HG02884 (cell line): ENCODE results near the gene MLNR.

Source experiments
- ATAC-seq: cut with Tn5 transposase; IDR thresholded peaks from one replicate; pipeline ENCODE4 v1.9.1; 2021; ENCODE audit warnings: mild to moderate bottlenecking, moderate library complexity; ENCODE audit not compliant: unreplicated experiment

The MLNR gene

DNA sequence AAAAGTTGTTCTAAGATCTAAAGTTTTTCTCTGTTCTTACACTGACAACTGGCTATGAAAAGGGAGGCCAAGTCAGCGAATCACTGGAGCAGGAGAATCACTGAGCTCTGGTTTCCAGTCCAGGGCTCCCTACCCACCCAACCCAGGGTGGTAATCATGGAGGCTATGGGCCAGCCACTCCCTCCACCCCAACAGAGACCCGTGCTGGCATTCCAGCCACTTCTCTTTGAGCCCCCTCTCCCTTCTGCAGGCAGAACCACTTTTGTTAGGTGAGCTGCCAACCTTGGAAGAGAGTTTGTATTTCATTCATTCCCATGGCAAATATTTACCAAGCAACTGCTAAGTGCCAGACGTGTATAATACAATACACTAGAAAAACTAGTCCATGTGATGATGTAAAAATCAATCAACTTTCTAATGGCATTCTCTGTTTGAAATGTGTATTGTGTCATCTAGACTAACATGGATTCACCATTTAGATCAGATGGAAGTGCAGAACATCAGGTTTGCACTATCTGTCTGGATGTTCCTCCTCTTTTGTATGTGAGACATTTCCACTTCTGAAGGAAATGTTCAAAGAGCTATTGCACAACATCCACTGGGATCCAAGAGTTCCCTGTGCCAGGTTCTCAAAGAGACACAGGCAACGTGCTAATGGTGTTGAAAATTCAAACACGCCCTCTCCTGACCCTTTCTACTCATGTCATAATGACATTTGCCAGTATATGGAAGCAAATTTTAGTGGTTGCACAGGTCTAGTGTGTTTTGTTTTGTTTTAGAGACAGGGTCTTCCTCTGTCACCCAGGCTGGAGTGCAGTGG lies 5.3 kb downstream of the MLNR start:
- ATAC-seq: no peak

DNA sequence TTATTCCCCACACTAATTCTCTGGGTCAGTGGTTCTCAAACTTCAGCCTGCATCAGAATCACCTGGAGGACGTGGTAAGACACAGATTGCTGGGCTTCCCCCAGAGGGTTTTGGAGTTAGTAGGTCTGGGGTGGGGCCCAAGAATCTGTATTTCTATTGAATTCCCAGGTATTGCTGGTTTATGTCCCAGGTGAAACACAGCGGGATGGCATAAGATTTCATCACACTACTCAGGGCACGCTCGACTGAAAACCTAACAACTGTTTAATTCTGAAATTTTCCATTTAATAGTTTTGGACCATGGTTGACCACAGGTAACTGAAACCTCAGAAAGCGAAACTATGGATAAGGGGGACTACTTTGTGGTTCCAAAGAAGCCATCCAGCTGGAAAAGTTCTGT lies 6.5 kb downstream of the MLNR start:
- ATAC-seq: no peak

DNA sequence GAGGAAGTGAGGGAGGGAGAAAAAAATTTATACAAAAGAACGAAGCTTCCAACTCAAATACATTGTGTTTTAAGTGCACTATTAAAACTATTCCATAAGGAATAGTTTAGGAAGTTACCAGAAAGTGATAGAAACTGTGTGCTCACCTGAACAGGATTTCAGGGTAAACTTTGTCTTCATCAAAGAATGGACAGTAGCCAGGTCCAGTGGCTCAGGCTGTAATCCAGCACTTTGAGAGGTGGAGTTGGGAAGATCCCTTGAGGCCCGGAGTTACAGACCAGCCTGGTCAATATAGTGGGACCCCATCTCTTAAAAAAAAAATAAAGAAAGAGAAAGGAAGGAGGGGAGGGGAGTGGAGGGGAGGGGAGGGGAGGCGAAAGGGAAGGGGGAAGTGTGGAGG lies 14.6 kb downstream of the MLNR start:
- no peak for ATAC-seq

DNA sequence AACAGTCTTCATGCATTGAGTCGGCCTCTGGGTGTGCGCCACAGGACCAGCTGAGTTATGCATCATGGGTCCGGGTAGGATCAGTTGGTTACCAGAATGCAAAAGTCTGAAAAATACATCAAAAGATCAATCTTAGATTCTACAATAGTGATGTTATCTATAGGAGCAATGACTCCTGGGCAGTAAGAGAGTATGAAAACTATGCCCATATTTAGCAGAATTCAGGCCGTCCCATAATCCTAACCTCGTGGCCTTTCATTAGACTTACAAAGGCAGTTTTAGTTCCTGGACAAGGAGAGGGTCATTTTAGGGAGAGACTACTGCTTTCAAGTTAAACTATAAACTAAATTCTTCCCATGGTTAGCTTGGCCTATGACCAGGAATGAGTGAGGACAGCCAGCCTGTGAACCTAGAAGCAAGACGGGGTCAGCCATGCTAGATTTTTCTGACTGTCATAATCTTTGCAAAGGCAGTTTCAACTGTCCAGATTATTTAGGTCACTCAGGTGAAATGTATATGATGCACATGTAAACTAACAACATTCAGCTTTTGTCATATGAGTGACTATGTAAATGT lies 15.8 kb downstream of the MLNR start:
- no peak for ATAC-seq

DNA sequence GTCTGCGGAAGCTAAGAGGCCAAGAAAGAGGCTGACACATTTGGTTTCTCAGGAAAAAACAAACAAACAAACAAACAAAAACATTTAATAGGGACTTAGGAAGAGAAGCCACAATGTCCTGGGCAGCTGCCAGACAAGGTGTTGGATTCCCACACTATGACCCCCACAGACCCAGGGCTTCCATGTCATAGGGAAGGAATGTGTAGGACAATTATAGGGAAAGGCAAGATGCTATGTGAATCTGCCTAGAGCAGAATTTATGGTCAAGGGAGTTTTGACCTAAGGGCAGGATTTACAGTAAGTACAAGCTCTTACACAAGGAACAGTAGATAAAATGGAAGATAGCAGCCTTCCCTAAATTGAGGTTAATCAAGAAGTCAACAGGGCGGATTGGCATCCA lies 18.5 kb downstream of the MLNR start:
- ATAC-seq: no peak

DNA sequence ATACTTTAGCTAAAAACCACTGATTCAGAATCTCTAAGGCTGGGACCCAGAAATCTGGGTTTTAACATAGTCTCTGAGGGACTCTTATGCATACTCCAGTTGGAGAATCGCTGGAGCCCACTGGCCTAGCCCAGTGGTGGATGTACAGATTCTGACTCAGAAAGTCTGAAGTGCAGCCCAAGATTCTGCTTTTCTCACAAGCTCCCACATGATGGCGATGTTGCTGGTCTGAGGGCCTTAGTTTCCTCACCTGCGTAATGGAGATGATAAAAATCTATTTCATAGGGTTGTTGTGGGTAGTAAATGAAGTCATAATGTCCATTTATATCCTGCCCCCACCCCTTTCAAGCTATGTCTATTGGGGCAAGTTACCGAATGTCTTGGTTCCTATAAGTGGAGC lies 19.9 kb downstream of the MLNR start:
- ATAC-seq: peak; percentile 63

DNA sequence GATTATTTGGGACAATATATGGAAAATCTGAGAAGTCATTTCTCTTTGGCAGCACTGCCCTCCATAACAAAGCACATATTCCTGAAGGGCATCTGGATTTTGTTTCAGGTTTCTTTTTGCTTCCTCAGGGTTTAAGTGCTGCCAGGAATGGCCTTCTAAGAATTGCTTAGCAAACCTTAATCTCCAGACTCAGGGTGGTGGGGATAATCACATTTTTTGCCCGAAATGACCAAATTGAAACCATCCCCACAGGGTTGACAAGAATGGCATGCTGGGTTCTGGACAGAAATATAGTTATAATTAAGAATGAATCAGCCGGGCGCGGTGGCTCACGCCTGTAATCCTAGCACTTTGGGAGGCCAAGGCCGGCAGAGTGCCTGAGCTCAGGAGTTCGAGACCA lies 21.2 kb downstream of the MLNR start:
- no peak for ATAC-seq

DNA sequence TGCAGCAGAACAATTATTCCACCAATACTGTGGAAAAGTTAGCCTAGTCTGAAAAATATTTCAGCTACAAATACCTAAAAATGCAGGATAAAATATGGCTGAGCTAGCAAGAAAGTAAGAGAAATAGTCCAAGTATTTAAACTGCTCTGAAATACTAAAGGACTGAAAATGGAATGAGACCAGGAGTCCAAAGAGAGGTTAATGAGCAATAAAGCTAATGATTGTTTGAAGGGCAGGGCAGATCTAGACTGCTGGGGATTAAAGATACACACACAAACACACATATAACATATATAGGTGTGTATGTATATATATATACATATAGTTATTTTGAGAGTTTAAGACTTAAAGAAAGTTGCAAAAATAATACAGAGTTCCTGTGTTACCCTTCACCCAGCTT lies 25.0 kb downstream of the MLNR start:
- ATAC-seq: no peak

DNA sequence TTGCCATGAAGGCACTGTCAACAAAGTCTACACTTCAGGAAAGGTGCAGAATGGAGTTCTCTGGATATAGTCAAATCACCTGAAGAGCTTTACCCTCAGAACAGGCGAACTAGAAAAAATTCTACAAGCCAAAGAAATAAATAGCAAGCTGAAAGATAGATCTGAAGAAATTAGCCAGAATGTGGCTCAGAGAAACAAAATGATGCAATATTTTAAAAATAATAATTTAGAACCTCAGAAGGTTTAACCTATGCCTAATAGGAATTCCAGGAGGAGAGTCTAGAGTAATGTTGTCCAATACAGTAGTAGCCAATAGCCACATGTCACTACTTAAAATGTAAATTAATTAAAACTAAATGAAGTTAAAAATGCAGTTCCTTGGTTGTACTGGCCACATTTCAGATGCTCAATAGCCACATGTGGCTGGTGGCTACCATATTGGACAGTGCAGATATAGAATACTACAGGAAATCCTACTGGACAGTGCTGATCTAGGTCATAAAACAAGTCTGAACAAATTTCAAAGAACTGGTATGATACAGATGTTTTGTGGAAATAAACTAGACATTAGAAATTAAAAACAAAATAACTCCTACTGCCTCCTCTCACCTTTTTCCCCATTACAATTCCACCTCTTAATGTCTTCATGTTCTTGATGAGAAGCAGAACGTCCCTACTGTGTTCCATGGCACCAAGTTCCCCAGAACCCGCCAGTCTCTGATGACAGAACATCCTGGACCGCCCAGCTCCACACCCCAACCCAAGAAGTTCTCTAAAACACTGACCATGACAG lies 26.9 kb downstream of the MLNR start:
- ATAC-seq: peak; percentile 36

DNA sequence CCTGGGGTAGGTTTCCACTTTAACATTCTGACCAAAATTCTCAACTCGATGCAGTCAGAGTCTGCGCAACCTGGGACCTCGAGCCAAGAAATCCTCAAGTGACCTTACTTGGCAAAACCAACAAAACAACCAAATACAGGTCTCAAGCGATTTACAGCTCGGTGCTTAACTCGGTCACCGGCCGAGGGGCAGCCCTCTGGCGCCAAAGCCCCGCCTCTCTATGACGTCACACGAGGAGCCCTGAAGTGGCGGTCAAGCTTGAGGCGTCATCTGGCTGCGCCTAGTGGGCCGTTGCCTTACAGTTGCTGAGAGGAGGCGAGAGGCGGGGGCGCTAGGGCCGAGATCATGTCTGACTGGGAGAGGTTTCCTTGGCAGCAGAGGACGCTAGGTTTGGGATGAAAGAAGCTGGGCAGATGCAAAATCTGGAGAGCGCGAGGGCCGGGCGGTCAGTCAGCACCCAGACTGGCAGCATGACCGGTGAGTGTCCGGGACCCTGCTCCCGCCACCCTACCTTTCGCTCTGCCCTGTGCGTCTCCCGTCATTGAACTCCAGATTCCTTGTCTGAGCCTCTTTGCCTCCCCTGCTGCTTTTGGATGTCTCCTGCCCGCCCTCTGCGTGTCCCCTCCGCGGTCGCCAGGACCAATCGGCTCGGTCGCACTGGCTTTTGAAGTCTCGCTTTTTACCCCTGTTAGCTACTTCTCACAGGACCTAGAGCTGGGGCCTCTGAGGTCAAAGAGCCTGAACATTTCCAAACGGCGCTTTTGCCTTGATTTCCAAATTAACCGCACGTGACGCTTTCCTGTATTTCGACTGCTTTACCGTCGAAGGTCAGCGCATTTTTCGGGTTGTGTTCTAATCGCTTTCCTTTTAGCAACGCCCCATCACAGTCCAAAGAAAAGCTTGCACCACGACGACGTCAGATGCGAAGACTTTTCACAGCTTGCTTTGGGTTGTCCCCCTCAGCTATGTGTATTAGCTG lies 27.8 kb downstream of the MLNR start, which contains the start of gene CDADC1:
Gene CDADC1, plus strand, starts transcription at position 283 of the 979 bp plus-strand sequence. Its CDS starts 113 bp downstream, at position 396.
- ATAC-seq: peak; percentile 96

DNA sequence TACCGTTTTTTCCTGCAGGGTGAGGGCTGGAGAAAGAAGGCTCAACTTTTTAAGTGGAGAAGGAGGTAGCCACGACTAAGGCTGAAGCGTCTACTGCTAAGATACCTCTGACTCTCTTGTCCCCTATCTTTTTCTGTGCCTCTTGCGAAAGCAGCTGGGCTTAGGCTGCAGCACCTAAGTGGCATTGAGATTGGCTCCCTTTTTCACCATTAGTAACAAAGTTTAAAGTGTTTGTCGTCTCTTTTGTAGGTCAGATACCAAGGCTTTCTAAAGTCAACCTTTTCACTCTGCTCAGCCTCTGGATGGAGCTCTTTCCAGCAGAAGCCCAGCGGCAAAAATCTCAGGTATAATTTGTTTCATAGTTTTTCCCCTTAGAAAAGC lies 28.5 kb downstream of the MLNR start:
- no peak for ATAC-seq

DNA sequence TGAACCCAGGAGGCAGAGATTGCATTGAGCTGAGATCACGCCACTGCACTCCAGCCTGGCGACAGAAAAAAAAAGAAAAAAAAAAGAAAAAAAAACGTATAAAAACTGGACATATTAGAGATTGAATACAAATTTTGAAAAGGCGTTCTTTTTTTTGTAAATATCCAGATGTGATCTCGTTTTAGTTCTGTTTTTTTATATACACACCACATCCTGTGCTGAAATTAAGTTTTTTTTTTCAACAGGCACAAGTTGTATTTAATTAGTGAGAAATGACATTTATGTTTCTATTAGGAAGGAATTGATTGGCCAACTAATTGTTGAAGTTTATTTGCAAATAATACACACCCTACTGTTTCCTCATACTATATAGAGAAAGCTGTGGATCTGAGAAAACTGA lies 31.2 kb downstream of the MLNR start:
- ATAC-seq: no peak

DNA sequence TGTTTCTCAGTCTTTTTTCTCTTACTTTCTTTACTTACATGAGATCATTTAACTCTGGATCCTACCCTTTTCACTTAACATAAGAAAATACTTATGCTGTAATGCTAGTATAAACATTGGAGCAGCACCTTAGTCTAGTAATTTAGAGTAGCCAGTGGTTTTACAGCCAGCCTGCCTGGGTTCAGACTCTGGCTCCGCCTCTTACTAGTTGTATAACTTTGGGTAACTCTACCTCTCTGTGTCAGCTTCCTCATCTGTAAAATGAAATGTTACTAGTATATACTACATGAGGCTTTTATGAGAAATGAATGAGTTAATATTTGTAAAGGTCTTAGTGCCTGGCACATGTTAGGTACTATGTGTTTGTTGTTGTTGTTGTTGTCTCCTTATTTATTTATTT lies 33.2 kb downstream of the MLNR start:
- ATAC-seq: no peak

DNA sequence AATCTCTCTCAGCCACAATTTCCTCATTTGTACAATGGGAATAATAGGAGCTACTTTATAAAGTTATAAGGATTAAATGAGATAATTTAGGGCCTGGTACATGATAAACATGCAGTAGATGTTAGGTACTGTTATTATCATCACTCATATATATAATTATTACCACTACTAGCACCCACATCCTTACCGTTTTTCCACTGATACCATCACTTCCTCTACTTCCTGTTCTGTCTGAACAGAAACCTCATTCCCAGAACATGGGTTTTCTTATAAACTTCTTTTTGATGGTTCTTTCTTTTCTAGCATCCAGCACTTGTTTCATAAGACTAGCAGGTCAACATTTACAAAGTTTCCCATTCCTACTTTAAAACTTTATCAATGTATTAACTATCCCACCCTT lies 33.9 kb downstream of the MLNR start:
- no peak for ATAC-seq

DNA sequence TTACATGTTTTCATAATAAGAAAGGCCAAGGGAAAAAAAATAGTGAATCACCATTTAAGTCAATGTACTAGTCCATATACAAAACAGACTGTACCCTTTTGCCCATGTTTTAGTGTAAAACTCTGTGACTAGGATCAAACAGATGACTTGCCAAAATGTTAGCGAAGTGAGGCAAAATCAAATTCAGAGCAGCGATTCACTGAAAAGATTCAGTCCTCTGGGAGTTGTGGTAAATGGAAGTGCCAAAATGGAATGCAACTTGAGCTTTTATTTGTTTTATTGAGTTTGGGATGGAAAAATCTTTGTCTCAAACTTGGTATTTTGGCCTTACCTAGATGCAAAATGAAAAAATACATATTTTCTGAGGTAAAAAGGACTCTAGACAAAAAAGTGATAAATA lies 36.7 kb downstream of the MLNR start:
- no peak for ATAC-seq

DNA sequence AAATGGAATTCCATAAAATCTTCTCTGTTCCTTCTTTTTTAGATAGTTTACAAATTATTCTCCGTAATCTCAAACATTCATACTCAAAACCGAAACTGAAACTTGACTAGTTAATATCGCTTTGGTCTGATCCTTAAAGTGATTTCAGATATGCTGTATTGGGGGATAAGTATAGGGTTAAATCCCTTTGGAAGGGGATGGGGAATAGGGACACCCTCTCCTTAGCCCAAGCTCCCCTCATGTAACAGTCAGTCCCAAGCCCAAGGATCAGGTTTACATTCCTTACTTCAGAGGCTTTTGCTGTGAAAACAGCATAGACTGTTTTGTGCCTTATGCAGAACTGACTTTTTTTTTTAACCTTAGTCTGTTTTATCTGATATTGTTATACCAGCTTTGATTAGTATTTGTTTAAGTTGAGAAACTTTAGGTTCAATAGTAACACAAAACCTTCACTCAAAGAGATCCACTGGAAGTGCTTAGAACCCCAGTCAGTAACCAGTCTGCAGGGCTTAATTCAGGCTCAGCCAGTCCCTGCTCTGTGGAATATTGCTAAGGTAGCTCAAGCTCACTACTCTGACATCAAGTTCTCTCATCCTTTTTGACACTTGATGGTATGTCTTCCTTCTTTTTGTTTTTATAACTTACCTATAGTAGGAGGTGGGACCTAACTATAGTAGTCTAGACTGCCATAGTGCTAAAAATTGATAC lies 38.1 kb downstream of the MLNR start:
- ATAC-seq: no peak

DNA sequence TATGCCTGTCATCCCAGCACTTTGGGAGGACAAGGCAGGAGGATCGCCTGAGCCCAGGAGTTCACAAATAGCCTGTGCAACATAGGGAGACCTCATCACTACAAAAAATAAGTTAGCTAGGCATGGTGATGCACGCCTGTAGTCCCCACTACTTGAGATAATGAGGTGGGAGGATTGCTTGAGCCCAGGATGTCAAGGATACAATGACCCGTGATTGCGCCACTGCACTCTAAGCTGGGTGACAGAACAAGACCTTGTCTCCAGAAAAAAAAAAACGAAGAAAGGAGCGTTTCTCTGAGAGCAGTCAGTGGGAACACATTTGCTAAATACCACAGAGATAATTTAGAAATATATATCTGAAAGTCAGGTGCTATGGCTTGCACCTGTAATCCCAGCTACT lies 39.4 kb downstream of the MLNR start:
- no peak for ATAC-seq

DNA sequence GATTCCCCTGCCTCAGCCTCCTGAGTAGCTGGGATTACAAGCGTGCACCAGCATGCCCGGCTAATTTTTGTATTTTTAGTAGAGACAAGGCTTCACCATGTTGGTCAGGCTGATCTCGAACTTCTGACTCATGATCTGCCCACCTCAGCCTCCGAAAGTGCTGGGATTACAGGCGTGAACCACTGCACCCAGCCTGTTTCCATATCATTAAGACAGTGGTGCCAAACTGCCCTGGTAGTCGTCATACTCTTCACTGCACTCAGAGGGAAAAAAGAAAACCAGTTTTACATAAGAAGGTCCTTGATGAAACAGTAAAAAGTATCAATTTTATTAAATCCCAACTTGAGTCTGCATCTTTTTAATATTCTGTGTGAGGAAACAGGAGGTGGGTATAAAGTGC lies 42.5 kb downstream of the MLNR start:
- no peak for ATAC-seq

DNA sequence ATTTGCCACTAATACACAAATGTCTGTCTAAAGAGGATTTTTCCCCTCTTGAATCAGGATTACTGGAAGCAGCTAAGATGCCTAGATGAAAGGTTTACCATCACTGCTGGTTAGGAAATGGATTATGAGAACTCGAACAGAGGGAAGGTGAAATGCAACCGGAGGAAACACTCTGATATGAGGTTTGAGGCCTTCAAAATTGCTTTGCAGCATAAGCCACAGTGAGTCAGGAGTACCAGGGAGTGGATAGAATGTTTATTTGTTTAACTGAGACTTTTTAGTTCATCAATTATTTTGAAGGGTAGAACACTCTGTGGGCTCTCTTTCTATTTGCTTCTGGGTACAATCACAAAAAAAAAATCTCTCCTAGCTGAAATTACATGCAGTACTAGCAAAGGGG lies 45.7 kb downstream of the MLNR start:
- no peak for ATAC-seq

DNA sequence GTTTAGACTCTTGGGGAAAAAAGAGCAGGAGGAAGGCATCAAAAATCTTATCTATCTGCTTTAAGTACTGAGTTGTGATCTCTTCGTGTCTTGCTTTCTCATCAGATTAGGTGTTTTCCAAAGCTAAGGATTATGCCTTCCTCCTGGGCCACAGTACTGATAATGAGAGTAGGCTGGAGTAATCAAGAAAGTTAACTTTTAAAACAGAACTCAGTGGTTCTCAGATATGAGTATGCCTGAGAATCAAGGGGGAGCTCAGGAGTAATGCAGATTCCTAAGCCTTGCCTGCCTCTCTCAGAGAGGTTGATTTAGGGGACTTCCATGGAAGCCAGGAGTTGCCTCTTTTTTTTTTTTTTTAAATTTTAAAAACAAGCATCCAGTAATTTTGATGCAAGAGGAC lies 51.1 kb downstream of the MLNR start:
- peak; percentile 48 for ATAC-seq
